GM12878 (cell line): ENCODE measurements around the gene DAGLA. TPM values are rescaled to one million over a fixed set of nuclear protein-coding genes. Genes with fewer than 3 reads are reported as not detected.

ENCODE experiments used
- ATAC-seq: fragments of 200-7000 bp; cut with Tn5 transposase; 3 replicates; pipeline ENCODE4 v1.9.1; 2020; ENCODE audit warnings: mild to moderate bottlenecking, moderate library complexity
- BruUV-seq: library from RNA; stranded (reverse); fragments of 400-500 nt; replicated peaks from 2 replicates; lab custom pipeline; 2021; lab: Mats Ljungman, UMichigan
- CTCF ChIA-PET: fragments of 300-600 bp; sonication (Branson Sonifier 250); formaldehyde crosslinking; extraction: SDS; loops from one replicate; lab custom pipeline; 2021; ENCODE audit warnings: inconsistent platforms; lab: Yijun Ruan, JAX
- POLR2A ChIA-PET: fragments of 350-600 bp; formaldehyde crosslinking; extraction: SDS; loops from one replicate; lab custom pipeline; 2021; ENCODE audit warnings: inconsistent platforms; lab: Charles Lee
- RAD21 ChIA-PET: fragments of 300-600 bp; sonication (Branson Sonifier 250); formaldehyde crosslinking; loops from one replicate; lab custom pipeline; 2023; ENCODE audit warnings: antibody characterized with exemption; ENCODE audit not compliant: unreplicated experiment; lab: Charles Lee
- SMC1A ChIA-PET: fragments of 300-600 bp; sonication (Branson Sonifier 250); formaldehyde crosslinking; loops from one replicate; lab custom pipeline; 2023; ENCODE audit not compliant: unreplicated experiment, uncharacterized antibody; lab: Charles Lee
- DNase-seq: peaks from one replicate; pipeline ENCODE4 v3.0.0-alpha.2; 2011; ENCODE audit warnings: low read depth, low spot score
- FAIRE-seq: peaks from 3 replicates; lab custom pipeline; 2011; peaks lifted over from hg19 to GRCh38; lab: Jason Lieb, UNC
- H2AFZ ChIP-seq: 2 replicates; pipeline ENCODE4 v1.6.0; 2011; ENCODE audit warnings: low read depth, low read length, control low read depth; ENCODE audit not compliant: control insufficient read depth
- H3K27ac ChIP-seq: 2 replicates; pipeline ENCODE4 v1.5.1; 2011; ENCODE audit warnings: control low read depth; ENCODE audit not compliant: control insufficient read depth, insufficient read depth
- H3K27me3 ChIP-seq, 2 experiments: replicated peaks in 1 of 2; 2 replicates each; pipeline versions ENCODE4 v1.6.0 to v1.6.1; 2011; ENCODE audit warnings: low read length in 1 of 2; ENCODE audit not compliant: control insufficient read depth in 2 of 2, insufficient read depth in 2 of 2
- H3K36me3 ChIP-seq, 2 experiments: 2 replicates each; pipeline ENCODE4 v1.5.1; 2011; ENCODE audit warnings: low read length in 1 of 2; ENCODE audit not compliant: control insufficient read depth in 2 of 2, insufficient read depth in 2 of 2
- H3K4me1 ChIP-seq: 2 replicates; pipeline ENCODE4 v1.6.1; 2011; ENCODE audit warnings: mild to moderate bottlenecking, low read length, moderate library complexity, mixed read lengths; ENCODE audit not compliant: control insufficient read depth, insufficient read depth
- H3K4me2 ChIP-seq: 2 replicates; pipeline ENCODE4 v1.6.0; 2011; ENCODE audit warnings: control low read depth; ENCODE audit not compliant: control insufficient read depth, insufficient read depth
- H3K4me3 ChIP-seq: fragments of 200-600 bp; sonication (generic); 2 replicates; pipeline ENCODE4 v1.5.1; 2016
- H3K79me2 ChIP-seq: 2 replicates; pipeline ENCODE4 v1.6.0; 2011; ENCODE audit warnings: low read length; ENCODE audit not compliant: control insufficient read depth, insufficient read depth
- H3K9ac ChIP-seq: 2 replicates; pipeline ENCODE4 v1.8.0; 2011; ENCODE audit warnings: low read length, control low read depth, mixed read lengths; ENCODE audit not compliant: control insufficient read depth, insufficient read depth
- H3K9me3 ChIP-seq: replicated peaks from 3 replicates; pipeline ENCODE4 v1.5.1; 2011; ENCODE audit warnings: mild to moderate bottlenecking, low read length; ENCODE audit not compliant: control insufficient read depth, insufficient read depth
- H4K20me1 ChIP-seq: 2 replicates; pipeline ENCODE4 v1.6.0; 2011; ENCODE audit not compliant: control insufficient read depth, insufficient read depth
- BCLAF1 ChIP-seq: fragments of 450-650 bp; IDR thresholded peaks from 2 replicates; pipeline ENCODE4 v1.6.1; 2017; ENCODE audit warnings: antibody characterized with exemption, mild to moderate bottlenecking, moderate library complexity
- CHD4 ChIP-seq: fragments of 200-600 bp; sonication (generic); IDR thresholded peaks from 2 replicates; pipeline ENCODE4 v1.6.1; 2016; ENCODE audit warnings: mild to moderate bottlenecking
- EGR1 ChIP-seq, 2 experiments: IDR thresholded peaks; 1 replicate in 1 of 2; 2 replicates in 1 of 2; pipeline ENCODE4 v1.6.1; 2011 to 2012; ENCODE audit warnings: low read depth in 2 of 2, low read length in 2 of 2, borderline replicate concordance in 1 of 2, mild to moderate bottlenecking in 1 of 2, moderate library complexity in 1 of 2
- NR2F1 ChIP-seq: fragments of 450-650 bp; conservative IDR thresholded peaks from 2 replicates; pipeline ENCODE4 v1.6.1; 2017; ENCODE audit warnings: mild to moderate bottlenecking
- RAD21 ChIP-seq: IDR thresholded peaks from 2 replicates; pipeline ENCODE4 v1.6.1; 2011; ENCODE audit warnings: mild to moderate bottlenecking, low read depth, low read length, moderate library complexity; ENCODE audit not compliant: insufficient read depth
- WGBS: methylation state at CpG from one replicate; pipeline ENCODE4 v1.1.6; 2016; ENCODE audit warnings: low lambda C conversion rate; ENCODE audit not compliant: insufficient replicate concordance, insufficient coverage; ENCODE audit errors: missing lambda C conversion rate; 5-methylcytosine and 5-hydroxymethylcytosine counted together
- in situ Hi-C: fragments of 300-500 bp; cut with MboI; formaldehyde crosslinking; loops from 9 replicates; pipeline ENCODE4 v1.14.3; 2018; ENCODE audit warnings: mixed read lengths
- intact Hi-C: fragments of 100-400 bp; cut with micrococcal nuclease; formaldehyde crosslinking; loops from one replicate; pipeline ENCODE4 v1.14.2; 2022; ENCODE audit not compliant: unreplicated experiment
- polyA plus RNA-seq, 11 experiments: library from polyadenylated mRNA; depleted of rRNA in 4 of 11; unstranded in 6 of 11; stranded (reverse) in 5 of 11; fragments of >200 nt; fragmentation: Nextera tagmentation in 4 of 11; fragmentation: Illumina TruSeq in 1 of 11; extraction: Ambion mirVana in 4 of 11; extraction: Trizol in 1 of 11; gene quantifications; 1 replicate in 1 of 11; 2 replicates in 10 of 11; pipeline versions ENCODE4 v1.2.1 to v1.2.3, GENCODE V29; 2011 to 2016; ENCODE audit warnings: inconsistent platforms in 2 of 11, missing spikeins in 2 of 11, low read depth in 1 of 11
- total RNA-seq, 4 experiments: library from RNA; depleted of rRNA in 3 of 4; stranded (reverse); fragments of >200 nt in 3 of 4; fragmentation: Illumina TruSeq in 1 of 4; extraction: Trizol in 1 of 4; gene quantifications; 2 replicates each; pipeline versions ENCODE4 v1.2.1 to v1.2.3, GENCODE V29; 2013 to 2021
- TF ChIP-seq, protein P1 (sequence below): IDR thresholded peaks from 2 replicates; pipeline ENCODE4 v1.6.1; 2012; ENCODE audit warnings: low read length, inconsistent platforms

DAGLA gene
- total and polyA plus RNA-seq, 10 of the 15 experiments (the other 5 are each of a cell fraction or from before 2014, with no cell fraction given): 0.05 TPM; not detected in 9

GRCh38 chr11:61749591-61750217, 69.5 kb downstream of the DAGLA start:
- Histone ChIP-seq H3K4me1 (no peaks in the 10 kb centered on the region; the same call in 1 of the 2 replicates), H4K20me1 (no peaks in the 10 kb centered on the region), H3K36me3 (no peaks in the 10 kb centered on the region), H3K4me2 (no peak overlapping the region), H3K9me3 (no peaks in the 10 kb centered on the region), H2AFZ (no peak overlapping the region), H3K9ac (no peak overlapping the region), H3K4me3 (no peak overlapping the region), H3K27me3 (peaks cover 0 to 4% of the 10 kb centered on the region in 2 experiments; a peak in 1 of 4 replicates), H3K27ac (no peak overlapping the region), H3K79me2 (no peaks in the 10 kb centered on the region)
- BruUV-seq: no TSS peak
- CTCF ChIA-PET: interaction anchor here (1.0 to 7.0 kb wide), 14 partner anchors 8 to 359 kb away, joined by 3 to 200 read pairs (median 4); partner anchors contain the start of genes FEN1 and TMEM258
- no peak for FAIRE-seq
- WGBS: 4% methylated on average over 21 of the region's 21 CpGs
- intact Hi-C loops: loop anchor here (5.0 kb wide), 1 partner anchor 358 kb away; no protein-coding TSS in a partner anchor
- TF ChIP-seq, protein P1, sequence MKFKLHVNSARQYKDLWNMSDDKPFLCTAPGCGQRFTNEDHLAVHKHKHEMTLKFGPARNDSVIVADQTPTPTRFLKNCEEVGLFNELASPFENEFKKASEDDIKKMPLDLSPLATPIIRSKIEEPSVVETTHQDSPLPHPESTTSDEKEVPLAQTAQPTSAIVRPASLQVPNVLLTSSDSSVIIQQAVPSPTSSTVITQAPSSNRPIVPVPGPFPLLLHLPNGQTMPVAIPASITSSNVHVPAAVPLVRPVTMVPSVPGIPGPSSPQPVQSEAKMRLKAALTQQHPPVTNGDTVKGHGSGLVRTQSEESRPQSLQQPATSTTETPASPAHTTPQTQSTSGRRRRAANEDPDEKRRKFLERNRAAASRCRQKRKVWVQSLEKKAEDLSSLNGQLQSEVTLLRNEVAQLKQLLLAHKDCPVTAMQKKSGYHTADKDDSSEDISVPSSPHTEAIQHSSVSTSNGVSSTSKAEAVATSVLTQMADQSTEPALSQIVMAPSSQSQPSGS: no peak
- TF ChIP-seq BCLAF1 (no peak), NR2F1 (peak; percentile 68), RAD21 (no peak), EGR1 (IDR thresholded peaks at IDR 0.05; ENCODE audit: borderline replicate concordance in 1 of 2, low read depth in 2 of 2, low read length in 2 of 2) (0 out of 3 replicates have a peak, but pooled peaks of 1 of the 2 experiments have one; percentile 24), CHD4 (no peak)
- no peak for ATAC-seq
- RAD21 ChIA-PET: interaction anchor here (0.9 to 3.4 kb wide), 6 partner anchors 16 to 333 kb away, joined by 3 to 32 read pairs (median 5); partner anchors contain the start of genes FEN1 and TMEM258
- SMC1A ChIA-PET: interaction anchor here (0.6 to 6.5 kb wide), 9 partner anchors 9 to 67 kb away, joined by 3 to 91 read pairs (median 3); partner anchors contain the start of genes FADS1, FEN1 and TMEM258
- DNase-seq: no peak
- POLR2A ChIA-PET: interaction anchor here (1.4 kb wide), 1 partner anchor 38 kb away, joined by 5 read pairs; no protein-coding TSS in a partner anchor
- in situ Hi-C loops: loop anchor here (5.0 kb wide), 1 partner anchor 33 kb away; no protein-coding TSS in a partner anchor
